SK-N-SH treated with all-trans-retinoic acid at 6 μM for 48 hours (cell line): ENCODE measurements around the gene HSDL1.

Experiments
- ATAC-seq: fragments of 200-7000 bp; cut with Tn5 transposase; 3 replicates; pipeline ENCODE4 v1.9.1; 2020; ENCODE audit warnings: mild to moderate bottlenecking, moderate library complexity
- CSDC2 ChIP-seq: fragments of 250-450 bp; sonication (Bioruptor Pico); IDR thresholded peaks from 2 replicates; pipeline ENCODE4 v1.5.0; 2020; ENCODE audit warnings: mild to moderate bottlenecking, moderate library complexity
- ESRRG ChIP-seq: fragments of 250-450 bp; sonication (Bioruptor Pico); IDR thresholded peaks from 2 replicates; pipeline ENCODE4 v1.6.1; 2021; ENCODE audit warnings: mild to moderate bottlenecking
- GLIS3 ChIP-seq: fragments of 250-450 bp; sonication (Bioruptor Pico); IDR thresholded peaks from 2 replicates; pipeline ENCODE4 v1.5.0; 2020; ENCODE audit warnings: mild to moderate bottlenecking, moderate library complexity
- ISL1 ChIP-seq: fragments of 250-450 bp; sonication (Bioruptor Pico); IDR thresholded peaks from 2 replicates; pipeline ENCODE4 v2.1.2; 2022; ENCODE audit warnings: mild to moderate bottlenecking, moderate library complexity
- PPARA ChIP-seq: fragments of 250-450 bp; sonication (Bioruptor Pico); IDR thresholded peaks from 2 replicates; pipeline ENCODE4 v1.5.0; 2020; ENCODE audit warnings: mild to moderate bottlenecking, borderline replicate concordance
- RARB ChIP-seq: fragments of 250-450 bp; sonication (Bioruptor Pico); IDR thresholded peaks from 2 replicates; pipeline ENCODE4 v1.8.0; 2021; ENCODE audit warnings: mild to moderate bottlenecking, moderate library complexity
- SNAI2 ChIP-seq: fragments of 250-450 bp; sonication (Bioruptor Pico); IDR thresholded peaks from 2 replicates; pipeline ENCODE4 v1.5.0; 2020; ENCODE audit warnings: mild to moderate bottlenecking, moderate library complexity
- TCF4 ChIP-seq: fragments of 250-450 bp; sonication (Bioruptor Pico); IDR thresholded peaks from 2 replicates; pipeline ENCODE4 v1.8.0; 2021; ENCODE audit warnings: mild to moderate bottlenecking, moderate library complexity, borderline replicate concordance
- ZFP3 ChIP-seq: fragments of 250-450 bp; sonication (Bioruptor Pico); IDR thresholded peaks from 2 replicates; pipeline ENCODE4 v1.5.0; 2020; ENCODE audit warnings: mild to moderate bottlenecking, moderate library complexity
- ZNF70 ChIP-seq: fragments of 450-650 bp; formaldehyde crosslinking; IDR thresholded peaks from 2 replicates; pipeline ENCODE4 v1.5.0; 2020; ENCODE audit warnings: mild to moderate bottlenecking, moderate library complexity
- ZNF8 ChIP-seq: fragments of 450-650 bp; formaldehyde crosslinking; IDR thresholded peaks from 2 replicates; pipeline ENCODE4 v1.5.0; 2020; ENCODE audit warnings: mild to moderate bottlenecking, moderate library complexity
- TF ChIP-seq, protein P1 (sequence below): fragments of 250-450 bp; sonication (Bioruptor Pico); IDR thresholded peaks from 2 replicates; pipeline ENCODE4 v1.8.0; 2020; ENCODE audit warnings: mild to moderate bottlenecking, moderate library complexity, borderline replicate concordance
- TF ChIP-seq, protein P2 (sequence below): fragments of 250-450 bp; sonication (Bioruptor Pico); IDR thresholded peaks from 2 replicates; pipeline ENCODE4 v1.5.1; 2020; ENCODE audit warnings: low read depth, mild to moderate bottlenecking, moderate library complexity
- TF ChIP-seq, protein P3 (sequence below): fragments of 250-450 bp; sonication (Bioruptor Pico); IDR thresholded peaks from 2 replicates; pipeline ENCODE4 v1.5.1; 2021; ENCODE audit warnings: mild to moderate bottlenecking, moderate library complexity
- TF ChIP-seq, protein P4 (sequence below): fragments of 250-450 bp; sonication (Bioruptor Pico); IDR thresholded peaks from 2 replicates; pipeline ENCODE4 v1.5.0; 2020; ENCODE audit warnings: mild to moderate bottlenecking, moderate library complexity

The HSDL1 gene

DNA sequence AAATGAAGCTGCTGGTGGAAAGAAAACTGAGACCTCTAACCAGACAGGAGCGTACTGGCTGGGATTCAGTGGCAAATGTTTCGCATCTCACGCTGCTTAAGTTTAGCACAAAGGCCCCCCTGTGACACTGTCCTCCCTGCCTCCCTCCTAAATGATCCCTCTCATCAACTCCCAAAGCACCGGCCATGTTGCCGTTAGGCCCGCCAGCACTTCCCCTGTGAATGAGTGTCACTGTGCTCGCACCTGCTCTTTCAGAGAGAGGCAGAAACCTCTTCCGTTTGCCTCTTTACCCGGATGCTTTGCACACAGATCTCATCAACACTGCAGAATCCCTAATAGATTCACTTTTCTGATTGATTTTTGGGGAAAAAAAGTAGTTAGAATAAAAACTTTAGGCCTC, 54.8 kb downstream of the HSDL1 start:
- TF ChIP-seq RARB (no peak), ZNF8 (CRISPR knock-in tag) (no peak), ESRRG (no peak)
- ATAC-seq, result no peak

DNA sequence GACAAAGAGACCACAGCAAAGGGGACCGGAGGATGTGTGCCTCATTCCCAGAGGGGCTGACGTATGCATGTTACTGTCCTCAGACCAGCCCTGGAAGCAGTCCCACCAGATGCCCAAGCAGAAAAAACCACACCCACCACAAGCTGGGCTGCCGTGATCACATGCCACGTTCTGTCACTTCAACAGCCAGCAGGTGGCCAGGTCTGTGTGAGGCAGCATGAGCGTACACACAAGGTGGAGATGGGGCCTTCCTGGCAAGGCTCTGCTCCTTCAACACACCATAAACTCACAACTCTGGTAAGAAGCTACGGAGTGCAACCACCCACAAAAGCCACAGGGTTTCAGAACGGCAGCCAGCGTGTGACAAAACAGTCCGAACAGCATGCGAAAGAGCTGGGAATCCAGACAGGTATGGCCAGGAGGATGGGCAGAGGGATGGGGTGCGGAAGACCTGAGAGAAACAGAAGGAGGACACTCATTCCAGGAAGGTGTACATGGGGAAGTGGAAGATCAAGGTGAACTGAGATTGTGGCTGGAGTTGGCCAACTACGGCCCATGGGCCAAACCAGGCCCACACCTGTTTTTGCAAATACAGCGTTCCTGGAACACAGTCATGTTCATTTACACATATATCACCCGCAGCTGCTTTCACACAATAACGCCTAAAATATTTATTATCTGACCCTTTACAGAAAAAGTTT, 56.1 kb downstream of the HSDL1 start:
- ATAC-seq, result no peak; the same call in 2 of the 3 replicates

DNA sequence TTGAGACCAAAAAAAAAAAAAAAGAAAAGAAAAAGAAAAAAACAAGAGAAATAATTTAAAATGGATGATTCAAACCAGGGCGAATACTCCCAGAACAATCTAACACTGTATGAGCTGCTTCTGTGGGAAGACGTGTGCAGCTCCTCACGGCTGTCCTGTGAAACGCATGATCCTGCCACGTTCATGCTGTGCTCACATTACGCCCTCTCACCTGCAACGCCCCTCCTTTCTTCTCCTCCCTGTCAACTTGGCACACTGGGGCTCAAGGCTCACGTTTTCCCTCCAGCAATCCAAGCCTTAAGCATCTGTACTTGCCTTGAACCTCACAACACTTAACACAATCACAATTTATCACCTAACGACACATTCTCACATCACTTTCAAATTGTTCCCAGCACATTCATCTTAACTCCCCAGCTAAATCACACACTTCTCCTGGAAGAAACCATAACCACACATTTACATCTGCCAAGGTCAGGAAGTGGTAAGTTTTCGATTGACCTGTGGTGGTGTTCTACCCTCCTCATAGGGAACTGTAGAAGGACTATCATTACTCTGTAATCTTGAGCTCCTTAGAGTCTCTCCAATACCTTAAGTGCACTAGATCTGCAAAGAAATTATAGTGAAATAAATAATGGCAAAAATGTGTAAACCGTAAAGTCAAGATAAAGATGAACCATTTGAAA, 57.4 kb downstream of the HSDL1 start:
- ATAC-seq, result no peak

More for the DNA sequence above, 56.1 kb downstream of the HSDL1 start:
- TF ChIP-seq, protein P1, sequence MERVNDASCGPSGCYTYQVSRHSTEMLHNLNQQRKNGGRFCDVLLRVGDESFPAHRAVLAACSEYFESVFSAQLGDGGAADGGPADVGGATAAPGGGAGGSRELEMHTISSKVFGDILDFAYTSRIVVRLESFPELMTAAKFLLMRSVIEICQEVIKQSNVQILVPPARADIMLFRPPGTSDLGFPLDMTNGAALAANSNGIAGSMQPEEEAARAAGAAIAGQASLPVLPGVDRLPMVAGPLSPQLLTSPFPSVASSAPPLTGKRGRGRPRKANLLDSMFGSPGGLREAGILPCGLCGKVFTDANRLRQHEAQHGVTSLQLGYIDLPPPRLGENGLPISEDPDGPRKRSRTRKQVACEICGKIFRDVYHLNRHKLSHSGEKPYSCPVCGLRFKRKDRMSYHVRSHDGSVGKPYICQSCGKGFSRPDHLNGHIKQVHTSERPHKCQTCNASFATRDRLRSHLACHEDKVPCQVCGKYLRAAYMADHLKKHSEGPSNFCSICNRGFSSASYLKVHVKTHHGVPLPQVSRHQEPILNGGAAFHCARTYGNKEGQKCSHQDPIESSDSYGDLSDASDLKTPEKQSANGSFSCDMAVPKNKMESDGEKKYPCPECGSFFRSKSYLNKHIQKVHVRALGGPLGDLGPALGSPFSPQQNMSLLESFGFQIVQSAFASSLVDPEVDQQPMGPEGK (CRISPR knock-in tag), result no peak

DNA sequence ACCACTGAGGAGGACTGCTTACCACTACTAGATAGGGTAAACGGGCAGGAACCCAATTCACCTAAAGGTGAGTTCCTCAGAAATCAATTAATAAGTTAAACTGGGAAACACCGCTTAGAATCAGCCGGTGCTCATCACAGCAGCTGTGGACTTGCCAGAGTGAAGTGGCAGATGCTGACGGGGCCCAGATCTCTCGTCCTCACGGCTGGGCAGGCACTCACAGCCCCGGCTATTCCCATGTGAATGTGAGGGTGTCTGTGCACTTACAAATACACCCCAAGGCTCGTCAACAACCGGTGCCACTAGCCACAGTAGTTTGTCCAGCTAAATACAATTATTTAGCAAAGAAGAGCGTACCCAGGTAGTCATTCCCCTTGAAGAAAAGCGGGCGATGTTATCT, 58.0 kb downstream of the HSDL1 start:
- TF ChIP-seq, protein P1 (CRISPR knock-in tag), result no peak
- TF ChIP-seq CSDC2 (no peak), GLIS3 (no peak), TCF4 (CRISPR knock-in tag) (no peak), ZNF70 (no peak), ZFP3 (CRISPR knock-in tag) (no peak), PPARA (CRISPR knock-in tag) (no peak)
- TF ChIP-seq, protein P2, sequence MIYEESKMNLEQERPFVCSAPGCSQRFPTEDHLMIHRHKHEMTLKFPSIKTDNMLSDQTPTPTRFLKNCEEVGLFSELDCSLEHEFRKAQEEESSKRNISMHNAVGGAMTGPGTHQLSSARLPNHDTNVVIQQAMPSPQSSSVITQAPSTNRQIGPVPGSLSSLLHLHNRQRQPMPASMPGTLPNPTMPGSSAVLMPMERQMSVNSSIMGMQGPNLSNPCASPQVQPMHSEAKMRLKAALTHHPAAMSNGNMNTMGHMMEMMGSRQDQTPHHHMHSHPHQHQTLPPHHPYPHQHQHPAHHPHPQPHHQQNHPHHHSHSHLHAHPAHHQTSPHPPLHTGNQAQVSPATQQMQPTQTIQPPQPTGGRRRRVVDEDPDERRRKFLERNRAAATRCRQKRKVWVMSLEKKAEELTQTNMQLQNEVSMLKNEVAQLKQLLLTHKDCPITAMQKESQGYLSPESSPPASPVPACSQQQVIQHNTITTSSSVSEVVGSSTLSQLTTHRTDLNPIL (CRISPR knock-in tag), result no peak
- TF ChIP-seq, protein P3, sequence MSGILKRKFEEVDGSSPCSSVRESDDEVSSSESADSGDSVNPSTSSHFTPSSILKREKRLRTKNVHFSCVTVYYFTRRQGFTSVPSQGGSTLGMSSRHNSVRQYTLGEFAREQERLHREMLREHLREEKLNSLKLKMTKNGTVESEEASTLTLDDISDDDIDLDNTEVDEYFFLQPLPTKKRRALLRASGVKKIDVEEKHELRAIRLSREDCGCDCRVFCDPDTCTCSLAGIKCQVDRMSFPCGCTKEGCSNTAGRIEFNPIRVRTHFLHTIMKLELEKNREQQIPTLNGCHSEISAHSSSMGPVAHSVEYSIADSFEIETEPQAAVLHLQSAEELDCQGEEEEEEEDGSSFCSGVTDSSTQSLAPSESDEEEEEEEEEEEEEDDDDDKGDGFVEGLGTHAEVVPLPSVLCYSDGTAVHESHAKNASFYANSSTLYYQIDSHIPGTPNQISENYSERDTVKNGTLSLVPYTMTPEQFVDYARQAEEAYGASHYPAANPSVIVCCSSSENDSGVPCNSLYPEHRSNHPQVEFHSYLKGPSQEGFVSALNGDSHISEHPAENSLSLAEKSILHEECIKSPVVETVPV (CRISPR knock-in tag), result no peak
- TF ChIP-seq, protein P4, sequence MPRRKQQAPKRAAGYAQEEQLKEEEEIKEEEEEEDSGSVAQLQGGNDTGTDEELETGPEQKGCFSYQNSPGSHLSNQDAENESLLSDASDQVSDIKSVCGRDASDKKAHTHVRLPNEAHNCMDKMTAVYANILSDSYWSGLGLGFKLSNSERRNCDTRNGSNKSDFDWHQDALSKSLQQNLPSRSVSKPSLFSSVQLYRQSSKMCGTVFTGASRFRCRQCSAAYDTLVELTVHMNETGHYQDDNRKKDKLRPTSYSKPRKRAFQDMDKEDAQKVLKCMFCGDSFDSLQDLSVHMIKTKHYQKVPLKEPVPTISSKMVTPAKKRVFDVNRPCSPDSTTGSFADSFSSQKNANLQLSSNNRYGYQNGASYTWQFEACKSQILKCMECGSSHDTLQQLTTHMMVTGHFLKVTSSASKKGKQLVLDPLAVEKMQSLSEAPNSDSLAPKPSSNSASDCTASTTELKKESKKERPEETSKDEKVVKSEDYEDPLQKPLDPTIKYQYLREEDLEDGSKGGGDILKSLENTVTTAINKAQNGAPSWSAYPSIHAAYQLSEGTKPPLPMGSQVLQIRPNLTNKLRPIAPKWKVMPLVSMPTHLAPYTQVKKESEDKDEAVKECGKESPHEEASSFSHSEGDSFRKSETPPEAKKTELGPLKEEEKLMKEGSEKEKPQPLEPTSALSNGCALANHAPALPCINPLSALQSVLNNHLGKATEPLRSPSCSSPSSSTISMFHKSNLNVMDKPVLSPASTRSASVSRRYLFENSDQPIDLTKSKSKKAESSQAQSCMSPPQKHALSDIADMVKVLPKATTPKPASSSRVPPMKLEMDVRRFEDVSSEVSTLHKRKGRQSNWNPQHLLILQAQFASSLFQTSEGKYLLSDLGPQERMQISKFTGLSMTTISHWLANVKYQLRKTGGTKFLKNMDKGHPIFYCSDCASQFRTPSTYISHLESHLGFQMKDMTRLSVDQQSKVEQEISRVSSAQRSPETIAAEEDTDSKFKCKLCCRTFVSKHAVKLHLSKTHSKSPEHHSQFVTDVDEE (CRISPR knock-in tag), result no peak
- ATAC-seq, result no peak

More for the DNA sequence above, 57.4 kb downstream of the HSDL1 start:
- TF ChIP-seq, protein P2 (CRISPR knock-in tag), result no peak
- TF ChIP-seq ISL1 (CRISPR knock-in tag) (no peak), GLIS3 (no peak), TCF4 (CRISPR knock-in tag) (no peak), SNAI2 (CRISPR knock-in tag) (no peak)
